Kidney (tissue), 14 donors: ENCODE measurements around the gene BST1. TPM values are rescaled to one million over a fixed set of nuclear protein-coding genes. Genes with fewer than 3 reads are reported as not detected.

ENCODE experiments used
- DNase-seq, 5 donors: peaks; one replicate each; pipeline ENCODE4 v3.0.0-alpha.2; 2013 to 2020
- FAIRE-seq: peaks from 2 replicates; lab custom pipeline; 2012; peaks lifted over from hg19 to GRCh38; lab: Jason Lieb, UNC
- H3K27ac ChIP-seq, 2 donors: one replicate each; pipeline ENCODE4 v1.7.0; 2013; ENCODE audit warnings: low read depth in 2 of 2, low read length in 2 of 2, inconsistent platforms in 1 of 2
- H3K27me3 ChIP-seq: one replicate; pipeline ENCODE4 v1.7.1; 2013; ENCODE audit warnings: low read length, inconsistent platforms; ENCODE audit not compliant: control insufficient read depth, insufficient read depth
- H3K36me3 ChIP-seq, 3 donors: one replicate each; pipeline versions ENCODE4 v1.7.0 to v1.7.1; 2013; ENCODE audit warnings: low read length in 3 of 3, control low read depth in 1 of 3, inconsistent platforms in 1 of 3; ENCODE audit not compliant: insufficient read depth in 3 of 3, control insufficient read depth in 2 of 3
- H3K4me1 ChIP-seq, 3 donors: one replicate each; pipeline versions ENCODE4 v1.7.0 to v1.7.1; 2013; ENCODE audit warnings: low read length in 3 of 3, inconsistent platforms in 1 of 3, low read depth in 1 of 3; ENCODE audit not compliant: control insufficient read depth in 2 of 3, insufficient read depth in 2 of 3
- H3K4me3 ChIP-seq, 3 donors: one replicate each; pipeline versions ENCODE4 v1.7.0 to v1.8.1; 2013; ENCODE audit warnings: low read length in 3 of 3, control low read depth in 1 of 3, inconsistent platforms in 1 of 3
- H3K9ac ChIP-seq, 3 donors: one replicate each; pipeline versions ENCODE4 v1.7.0 to v1.7.1; 2013; ENCODE audit warnings: low read length in 3 of 3, control low read depth in 1 of 3, inconsistent platforms in 1 of 3
- H3K9me3 ChIP-seq, 3 donors: one replicate each; pipeline versions ENCODE4 v1.7.0 to v1.7.1; 2013; ENCODE audit warnings: low read length in 3 of 3, control low read depth in 1 of 3, inconsistent platforms in 1 of 3; ENCODE audit not compliant: control insufficient read depth in 2 of 3, insufficient read depth in 1 of 3
- CTCF ChIP-seq: IDR thresholded peaks from 3 replicates; pipeline ENCODE4 v1.5.1; 2012; ENCODE audit warnings: mild to moderate bottlenecking, moderate library complexity, borderline replicate concordance; ENCODE audit not compliant: insufficient read depth; ENCODE audit errors: extremely low read depth
- intact Hi-C: fragments of 100-400 bp; cut with DNase I; formaldehyde crosslinking; loops from one replicate; pipeline ENCODE4 v1.11.1; 2022
- polyA plus RNA-seq: library from polyadenylated mRNA; stranded (reverse); fragments of 350-450 nt; fragmentation: Illumina TruSeq; extraction: RNeasy Lipid Tissue Mini Kit (QIAGEN cat#74804); gene quantifications from one replicate; pipeline ENCODE4 v1.2.3, GENCODE V29; 2014; ENCODE audit warnings: low read depth, low replicate concordance; ENCODE audit not compliant: insufficient read depth
- total RNA-seq: library from RNA; stranded (reverse); fragmentation: NEBNext Ultra II Directional; extraction: Animal tissue kit (Norgen Biotek cat#: 25700); gene quantifications from one replicate; pipeline ENCODE4 v1.2.1, GENCODE V29; 2021
- donor health status: control.
- donor health status: control.
- donor health status: control.
- donor health status: control.
- donor health status: control.
- donor health status: DM: yes; HTN: yes; CAD: no.
- donor health status: Normal renal cell carcinoma (clear cell type).

Gene BST1
- total and polyA plus RNA-seq, 2 donors from 2014 or later: 5.3 to 19.0 TPM

- H3K9me3 ChIP-seq: no peaks in the 10 kb centered on the region
- H3K36me3 ChIP-seq: no peaks in the 10 kb centered on the region
- H3K27ac ChIP-seq: no peak overlapping the region
- H3K4me3 ChIP-seq: no peak overlapping the region
- DNase-seq (no peak), FAIRE-seq (no peak)
- intact Hi-C loops: no loop called here
- H3K9ac ChIP-seq: no peak overlapping the region
- TF ChIP-seq CTCF: no peak
- peaks cover 0 to 2% (median 0%) of the 10 kb centered on the region in 3 donors for H3K4me1 ChIP-seq
- H3K27me3 ChIP-seq: no peaks in the 10 kb centered on the region
Measured at GRCh38 chr4:15755321-15756155, 52.7 kb downstream of the BST1 start.

GRCh38 chr4:15756361-15756861 lies 53.5 kb downstream of the BST1 start:
- Histone ChIP-seq H3K27ac (no peak overlapping the region), H3K36me3 (no peaks in the 10 kb centered on the region), H3K27me3 (no peaks in the 10 kb centered on the region), H3K4me3 (no peak overlapping the region), H3K9ac (no peak overlapping the region), H3K9me3 (no peaks in the 10 kb centered on the region), H3K4me1 (peaks cover 0 to 2% (median 0%) of the 10 kb centered on the region in 3 donors)
- DNase-seq (no peak), FAIRE-seq (no peak)
- TF ChIP-seq CTCF: no peak
- intact Hi-C loops: no loop called here

DNA sequence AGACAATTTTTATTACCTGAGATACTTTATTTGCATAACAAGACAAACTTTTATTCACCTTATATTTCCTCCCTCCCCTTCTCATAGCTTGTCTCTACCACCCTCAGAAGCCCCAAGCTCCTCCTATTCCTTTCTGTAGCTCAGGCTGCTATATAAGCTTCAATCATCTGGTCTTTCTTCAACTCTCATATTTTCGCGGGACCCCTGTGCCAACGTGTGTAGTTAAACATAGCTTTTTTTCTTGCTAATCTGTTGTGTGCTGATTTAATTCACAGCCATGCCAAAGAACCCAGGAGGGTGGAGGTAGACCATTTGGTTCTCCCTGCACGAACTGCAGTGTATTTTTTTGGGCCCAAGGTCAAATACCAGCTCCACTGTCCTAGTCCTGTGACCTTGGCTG lies 54.2 kb downstream of the BST1 start:
- H3K4me1 ChIP-seq: peaks cover 0 to 2% (median 0%) of the 10 kb centered on the region in 3 donors
- H3K9me3 ChIP-seq: no peaks in the 10 kb centered on the region
- FAIRE-seq (no peak), DNase-seq (no peak)
- TF ChIP-seq CTCF: no peak
- H3K4me3 ChIP-seq: no peak overlapping the region
- no peaks in the 10 kb centered on the region for H3K27me3 ChIP-seq
- intact Hi-C loops: no loop called here
- H3K36me3 ChIP-seq: no peaks in the 10 kb centered on the region
- no peak overlapping the region for H3K27ac ChIP-seq
- no peak overlapping the region for H3K9ac ChIP-seq
